H1 (cell line): ENCODE results near the gene SH3PXD2A. TPM values are rescaled to one million over a fixed set of nuclear protein-coding genes. Genes with fewer than 3 reads are reported as not detected.

Source experiments
- CTCF ChIA-PET: fragments of 300-600 bp; sonication (Branson Sonifier 250); formaldehyde crosslinking; loops from one replicate; lab custom pipeline; 2021; ENCODE audit not compliant: partially characterized antibody; lab: Charles Lee
- POLR2A ChIA-PET: fragments of 300-600 bp; sonication (Branson Sonifier 250); formaldehyde crosslinking; loops from one replicate; lab custom pipeline; 2021; ENCODE audit warnings: inconsistent platforms; ENCODE audit not compliant: partially characterized antibody; lab: Charles Lee
- DNase-seq, 2 experiments: peaks; one replicate each; pipeline versions ENCODE4 v3.0.0 to v3.0.0-alpha.2; 2010 to 2022; ENCODE audit warnings: low spot score in 2 of 2, low read depth in 1 of 2, mixed read lengths in 1 of 2
- FAIRE-seq: peaks from 2 replicates; lab custom pipeline; 2011; peaks lifted over from hg19 to GRCh38; lab: Jason Lieb, UNC
- H2AFZ ChIP-seq: 2 replicates; pipeline ENCODE4 v1.8.1; 2012; ENCODE audit warnings: low read length, inconsistent platforms
- H2AK5ac ChIP-seq: 2 replicates; pipeline ENCODE4 v1.6.1; 2013; ENCODE audit warnings: low read depth, low read length
- H2BK120ac ChIP-seq: replicated peaks from 2 replicates; pipeline ENCODE3; 2013; ENCODE audit warnings: low read depth, low read length, inconsistent platforms
- H2BK12ac ChIP-seq: 2 replicates; pipeline ENCODE4 v1.6.1; 2013; ENCODE audit warnings: low read depth, low read length
- H2BK15ac ChIP-seq: 2 replicates; pipeline ENCODE4 v1.6.1; 2013; ENCODE audit warnings: low read length
- H2BK20ac ChIP-seq: 2 replicates; pipeline ENCODE4 v1.6.1; 2013; ENCODE audit warnings: low read length
- H2BK5ac ChIP-seq: 2 replicates; pipeline ENCODE4 v1.6.1; 2013; ENCODE audit warnings: low read depth, low read length
- H3K14ac ChIP-seq: 2 replicates; pipeline ENCODE4 v1.6.1; 2013; ENCODE audit warnings: inconsistent platforms; ENCODE audit not compliant: insufficient read length
- H3K18ac ChIP-seq: 2 replicates; pipeline ENCODE4 v1.6.1; 2013; ENCODE audit warnings: low read length; ENCODE audit errors: extremely low read depth
- H3K23ac ChIP-seq: 2 replicates; pipeline ENCODE4 v1.6.1; 2013; ENCODE audit warnings: inconsistent platforms; ENCODE audit not compliant: insufficient read length
- H3K23me2 ChIP-seq: 2 replicates; pipeline ENCODE4 v1.6.1; 2013; ENCODE audit warnings: low read depth, low read length
- H3K27ac ChIP-seq: 2 replicates; pipeline ENCODE4 v1.6.1; 2011; ENCODE audit warnings: low read depth, low read length, inconsistent platforms
- H3K27me3 ChIP-seq, 4 experiments: replicated peaks in 1 of 4; 1 replicate in 1 of 4; 2 replicates in 3 of 4; pipeline versions ENCODE4 v1.6.1 to v1.8.1; 2011 to 2013; ENCODE audit warnings: low read length in 3 of 4, mild to moderate bottlenecking in 3 of 4, inconsistent platforms in 2 of 4, mixed read lengths in 2 of 4, moderate library complexity in 1 of 4; ENCODE audit not compliant: control insufficient read depth in 3 of 4, insufficient read depth in 3 of 4; ENCODE audit errors: extremely low read depth in 1 of 4
- H3K36me3 ChIP-seq, 4 experiments: 2 replicates each; pipeline versions ENCODE4 v1.6.1 to v1.8.1; 2011 to 2013; ENCODE audit warnings: mild to moderate bottlenecking in 4 of 4, low read length in 3 of 4, moderate library complexity in 2 of 4, control low read depth in 1 of 4, inconsistent platforms in 1 of 4; ENCODE audit not compliant: insufficient read depth in 4 of 4, control insufficient read depth in 2 of 4
- H3K4ac ChIP-seq: replicated peaks from 2 replicates; pipeline ENCODE3; 2013; ENCODE audit warnings: low read length, low read depth, mixed read lengths, inconsistent platforms; ENCODE audit not compliant: insufficient read length
- H3K4me1 ChIP-seq, 4 experiments: replicated peaks in 1 of 4; 1 replicate in 1 of 4; 2 replicates in 3 of 4; pipeline versions ENCODE4 v1.6.1 to v1.8.1; 2011 to 2013; ENCODE audit warnings: low read length in 3 of 4, inconsistent platforms in 2 of 4, mixed read lengths in 1 of 4; ENCODE audit not compliant: insufficient read depth in 4 of 4, control insufficient read depth in 3 of 4
- H3K4me2 ChIP-seq, 2 experiments: 2 replicates each; pipeline versions ENCODE4 v1.6.1 to v1.8.1; 2011 to 2013; ENCODE audit warnings: low read depth in 2 of 2, low read length in 2 of 2, control low read depth in 1 of 2, inconsistent platforms in 1 of 2, mild to moderate bottlenecking in 1 of 2; ENCODE audit not compliant: insufficient read depth in 1 of 2
- H3K4me3 ChIP-seq, 4 experiments: fragments of 200-600, 300-600 bp in 1 of 4; sonication (generic), shearing (Covaris generic), sonication (Bioruptor Twin) in 1 of 4; 2 replicates each; pipeline versions ENCODE4 v1.5.1 to v1.8.1; 2011 to 2016; ENCODE audit warnings: low read length in 4 of 4, low read depth in 3 of 4, control low read depth in 2 of 4, inconsistent platforms in 2 of 4, mild to moderate bottlenecking in 2 of 4, mixed read lengths in 1 of 4, moderate library complexity in 1 of 4; ENCODE audit not compliant: insufficient read depth in 2 of 4; ENCODE audit errors: extremely low read depth in 1 of 4
- H3K56ac ChIP-seq: replicated peaks from 2 replicates; pipeline ENCODE3; 2013; ENCODE audit warnings: low read depth, mild to moderate bottlenecking, mixed read lengths, low read length, inconsistent platforms; ENCODE audit not compliant: insufficient read length
- H3K79me1 ChIP-seq: 2 replicates; pipeline ENCODE4 v1.6.1; 2013; ENCODE audit warnings: low read depth, low read length, control low read depth
- H3K79me2 ChIP-seq, 2 experiments: 2 replicates each; pipeline versions ENCODE4 v1.6.1 to v1.8.1; 2012 to 2013; ENCODE audit warnings: low read length in 2 of 2, mild to moderate bottlenecking in 2 of 2, inconsistent platforms in 1 of 2; ENCODE audit not compliant: insufficient read depth in 2 of 2, control insufficient read depth in 1 of 2
- H3K9ac ChIP-seq, 4 experiments: replicated peaks in 1 of 4; 1 replicate in 1 of 4; 2 replicates in 3 of 4; pipeline versions ENCODE4 v1.6.1 to v1.8.1; 2011 to 2013; ENCODE audit warnings: low read depth in 3 of 4, low read length in 3 of 4, control low read depth in 2 of 4, mild to moderate bottlenecking in 2 of 4, moderate library complexity in 2 of 4, inconsistent platforms in 1 of 4; ENCODE audit errors: extremely low read depth in 1 of 4
- H3K9me3 ChIP-seq, 2 experiments: 2 replicates each; pipeline versions ENCODE4 v1.6.1 to v1.8.1; 2012 to 2013; ENCODE audit warnings: mild to moderate bottlenecking in 2 of 2, moderate library complexity in 2 of 2, control low read depth in 1 of 2, inconsistent platforms in 1 of 2, low read depth in 1 of 2, low read length in 1 of 2, mixed read lengths in 1 of 2; ENCODE audit not compliant: insufficient read depth in 2 of 2
- H4K20me1 ChIP-seq, 2 experiments: replicated peaks in 1 of 2; 2 replicates each; pipeline versions ENCODE3 to v1.8.1; 2011 to 2013; ENCODE audit warnings: inconsistent platforms in 2 of 2, low read length in 2 of 2, mild to moderate bottlenecking in 1 of 2; ENCODE audit not compliant: insufficient read depth in 2 of 2, control insufficient read depth in 1 of 2
- H4K5ac ChIP-seq: 2 replicates; pipeline ENCODE4 v1.6.1; 2013; ENCODE audit warnings: low read length, low read depth, mixed read lengths, inconsistent platforms; ENCODE audit not compliant: insufficient read length
- H4K8ac ChIP-seq: 2 replicates; pipeline ENCODE4 v1.8.0; 2013; ENCODE audit warnings: mild to moderate bottlenecking, moderate library complexity, low read length, inconsistent platforms; ENCODE audit not compliant: insufficient read depth; ENCODE audit errors: extremely low read depth
- H4K91ac ChIP-seq: replicated peaks from 2 replicates; pipeline ENCODE3; 2013; ENCODE audit warnings: low read length, mixed read lengths, inconsistent platforms; ENCODE audit not compliant: insufficient read length
- ATF2 ChIP-seq: IDR thresholded peaks from 2 replicates; pipeline ENCODE4 v1.6.1; 2012; ENCODE audit warnings: low read length, inconsistent platforms
- E2F6 ChIP-seq: IDR thresholded peaks from 2 replicates; pipeline ENCODE4 v1.6.1; 2012; ENCODE audit warnings: inconsistent platforms
- HDAC6 ChIP-seq: IDR thresholded peaks from one replicate; pipeline ENCODE4 v1.7.1; 2012; ENCODE audit warnings: low read depth, mild to moderate bottlenecking, inconsistent platforms, low read length, moderate library complexity
- JUN ChIP-seq: IDR thresholded peaks from 2 replicates; pipeline ENCODE4 v1.6.1; 2011; ENCODE audit warnings: low read depth, mild to moderate bottlenecking, improper control_type of control experiment, low read length
- KDM1A ChIP-seq: fragments of 200-600, 300-600 bp; sonication (generic); IDR thresholded peaks from 2 replicates; pipeline ENCODE4 v1.7.1; 2016; ENCODE audit warnings: mild to moderate bottlenecking, low read length, borderline replicate concordance
- KDM4A ChIP-seq: IDR thresholded peaks from one replicate; pipeline ENCODE4 v1.7.1; 2012; ENCODE audit warnings: low read depth, mild to moderate bottlenecking, moderate library complexity, low read length, inconsistent platforms; ENCODE audit not compliant: severe bottlenecking
- MAFK ChIP-seq: IDR thresholded peaks from 2 replicates; pipeline ENCODE4 v1.6.1; 2012; ENCODE audit warnings: low read depth, mild to moderate bottlenecking, improper control_type of control experiment, low read length
- PHF8 ChIP-seq: fragments of 200-600 bp; sonication (generic); conservative IDR thresholded peaks from 2 replicates; pipeline ENCODE4 v1.7.1; 2012; ENCODE audit warnings: low read depth, mild to moderate bottlenecking, inconsistent platforms, low read length, moderate library complexity
- POLR2A ChIP-seq, 2 experiments: IDR thresholded peaks; 1 replicate in 1 of 2; 2 replicates in 1 of 2; pipeline ENCODE4 v1.6.1; 2011; ENCODE audit warnings: low read depth in 2 of 2, low read length in 2 of 2, mild to moderate bottlenecking in 2 of 2; ENCODE audit errors: control extremely low read depth in 1 of 2
- RBBP5 ChIP-seq: IDR thresholded peaks from 2 replicates; pipeline ENCODE4 v1.7.1; 2012; ENCODE audit warnings: low read depth, mild to moderate bottlenecking, inconsistent platforms, low read length, moderate library complexity, borderline replicate concordance
- RFX5 ChIP-seq: IDR thresholded peaks from 2 replicates; pipeline ENCODE4 v1.6.1; 2011; ENCODE audit warnings: low read depth, low read length, improper control_type of control experiment, borderline replicate concordance
- SP4 ChIP-seq: IDR thresholded peaks from 2 replicates; pipeline ENCODE4 v1.6.1; 2012; ENCODE audit warnings: low read length, inconsistent platforms
- WGBS, 2 experiments: shearing (Covaris generic) in 1 of 2; methylation state at CpG; one replicate each; pipeline versions ENCODE4 v1.1.6 to v1.1.7; 2013 to 2015; ENCODE audit warnings: low lambda C conversion rate in 2 of 2, mixed read lengths in 2 of 2, inconsistent platforms in 1 of 2, low coverage in 1 of 2, missing lambda C conversion rate in 1 of 2; ENCODE audit not compliant: insufficient replicate concordance in 2 of 2, insufficient coverage in 1 of 2, insufficient read length in 1 of 2; ENCODE audit errors: extremely low coverage in 1 of 2, missing lambda C conversion rate in 1 of 2; 5-methylcytosine and 5-hydroxymethylcytosine counted together
- polyA plus RNA-seq, 7 experiments: library from polyadenylated mRNA; depleted of rRNA in 3 of 7; stranded (reverse) in 5 of 7; unstranded in 2 of 7; fragments of >200 nt in 5 of 7; fragments of 200-250 nt in 2 of 7; gene quantifications; 1 replicate in 5 of 7; 2 replicates in 1 of 7; 4 replicates in 1 of 7; pipeline versions ENCODE4 v1.2.1 to v1.2.3, GENCODE V29; 2011 to 2013; ENCODE audit warnings: missing spikeins in 2 of 7, mixed read lengths in 2 of 7
- total RNA-seq: library from RNA; stranded (reverse); fragmentation: NEBNext Ultra II Directional; extraction: Animal tissue kit (Norgen Biotek cat#: 25700); gene quantifications from 2 replicates; pipeline ENCODE4 v1.2.1, GENCODE V29; 2021

SH3PXD2A gene
- total and polyA plus RNA-seq, 2 of the 8 experiments (the other 6 are each of a cell fraction or from before 2014, with no cell fraction given): 5.4 to 16.3 TPM

GRCh38 chr10:103890688-103891087 is 35.3 kb upstream of the SH3PXD2A start:
- H4K91ac ChIP-seq: no peak overlapping the region
- FAIRE-seq: no peak
- no peak overlapping the region for H4K8ac ChIP-seq
- no peaks in the 10 kb centered on the region for H3K23me2 ChIP-seq
- no peak overlapping the region for H3K23ac ChIP-seq
- WGBS, 2 experiments: 82% methylated on average over 2 of the region's 2 CpGs; no CpG with 5 or more reads in 1 of the 2 experiments
- no peak overlapping the region for H2BK15ac ChIP-seq
- no peak overlapping the region for H3K14ac ChIP-seq
- H2BK5ac ChIP-seq: no peak overlapping the region
- no peak overlapping the region for H2BK20ac ChIP-seq
- no peak overlapping the region for H3K4me2 ChIP-seq
- no peak for DNase-seq
- peaks cover 0 to 2% (median 0%) of the 10 kb centered on the region in 4 experiments; a peak in 1 of 8 replicates for H3K36me3 ChIP-seq
- H3K27ac ChIP-seq: no peak overlapping the region
- no peak overlapping the region for H3K9ac ChIP-seq
- no peaks in the 10 kb centered on the region; a peak in 1 of 7 replicates for H3K4me1 ChIP-seq
- H3K18ac ChIP-seq: no peak overlapping the region
- no peak overlapping the region for H4K5ac ChIP-seq
- H3K56ac ChIP-seq: no peak overlapping the region
- CTCF ChIA-PET: interaction anchor here (0.9 to 2.3 kb wide), 16 partner anchors 10 to 416 kb away, joined by 3 to 15 read pairs (median 5); no protein-coding TSS in a partner anchor
- no peak overlapping the region for H2AFZ ChIP-seq
- H3K79me1 ChIP-seq: no peaks in the 10 kb centered on the region
- H3K79me2 ChIP-seq: no peaks in the 10 kb centered on the region
- H2AK5ac ChIP-seq: no peak overlapping the region
- no peaks in the 10 kb centered on the region for H3K27me3 ChIP-seq
- no peak overlapping the region for H3K4ac ChIP-seq
- H2BK12ac ChIP-seq: no peak overlapping the region
- H3K9me3 ChIP-seq: no peaks in the 10 kb centered on the region
- H3K4me3 ChIP-seq: no peak overlapping the region
- POLR2A ChIA-PET: interaction anchor here (1.2 kb wide), 1 partner anchor 9 kb away, joined by 3 read pairs; no protein-coding TSS in a partner anchor
- H2BK120ac ChIP-seq: no peak overlapping the region
- peaks cover 0 to 2% of the 10 kb centered on the region in 2 experiments for H4K20me1 ChIP-seq
- no peak for TF ChIP-seq KDM1A
- TF ChIP-seq HDAC6: no peak
- TF ChIP-seq MAFK: no peak
- no peak for TF ChIP-seq E2F6
- TF ChIP-seq RBBP5: no peak
- no peak for TF ChIP-seq ATF2
- no peak for TF ChIP-seq PHF8
- no peak for TF ChIP-seq SP4
- TF ChIP-seq JUN: no peak
- no peak for TF ChIP-seq POLR2A (IDR thresholded peaks at IDR 0.05; ENCODE audit: control extremely low read depth in 1 of 2, low read depth in 2 of 2, low read length in 2 of 2)
- no peak for TF ChIP-seq KDM4A
- TF ChIP-seq RFX5: no peak
